Stimulated activated CD4-positive, alpha-beta T cell treated with anti-CD3 and anti-CD28 coated beads, Interleukin-12 subunit alpha, Interleukin-12 subunit beta, amount 100 ng/mL, for 4 hours (primary cell): ENCODE measurements around the gene PDZD2.
"Not testable (repeated sequence)": the region's sequence is repeated elsewhere in the genome, so short reads cannot be mapped to it uniquely, and the experiment has no call there.

Source experiments
- DNase-seq: peaks from one replicate; pipeline ENCODE4 v3.0.0-alpha.2; 2020

PDZD2 gene

DNA sequence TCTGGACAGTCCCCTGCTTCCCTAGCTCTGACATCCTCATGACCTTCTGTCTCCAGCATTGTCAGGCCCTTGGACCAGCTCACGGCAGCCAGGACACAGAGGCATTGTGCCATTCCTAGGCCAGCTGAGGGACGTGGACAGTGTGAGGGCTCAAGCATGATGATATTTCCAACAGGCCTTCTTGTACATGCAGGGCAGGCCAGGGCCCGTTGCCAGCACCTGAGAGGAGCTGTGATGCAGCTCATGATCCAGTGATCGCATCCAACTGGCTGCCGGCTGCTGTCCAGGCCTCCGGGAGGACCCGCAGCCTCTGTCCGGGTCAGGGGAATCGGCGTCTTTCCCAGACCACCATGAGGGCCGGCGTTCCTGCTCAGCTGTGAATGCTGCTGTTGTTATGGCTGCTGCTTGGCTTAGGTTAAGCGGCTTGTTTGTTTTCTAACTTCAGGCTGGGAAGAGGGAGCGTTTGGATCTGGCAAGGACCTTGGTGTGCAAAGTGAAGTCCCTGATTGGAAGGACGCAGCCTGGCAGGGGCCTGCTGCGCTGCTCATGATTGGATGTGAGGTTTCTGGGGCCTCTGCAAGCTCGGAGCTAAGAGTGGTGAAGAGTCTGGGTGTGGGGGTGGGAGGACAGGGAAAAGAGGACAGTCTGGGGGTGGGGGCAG lies 53.8 kb downstream of the PDZD2 start:
- no peak for DNase-seq

DNA sequence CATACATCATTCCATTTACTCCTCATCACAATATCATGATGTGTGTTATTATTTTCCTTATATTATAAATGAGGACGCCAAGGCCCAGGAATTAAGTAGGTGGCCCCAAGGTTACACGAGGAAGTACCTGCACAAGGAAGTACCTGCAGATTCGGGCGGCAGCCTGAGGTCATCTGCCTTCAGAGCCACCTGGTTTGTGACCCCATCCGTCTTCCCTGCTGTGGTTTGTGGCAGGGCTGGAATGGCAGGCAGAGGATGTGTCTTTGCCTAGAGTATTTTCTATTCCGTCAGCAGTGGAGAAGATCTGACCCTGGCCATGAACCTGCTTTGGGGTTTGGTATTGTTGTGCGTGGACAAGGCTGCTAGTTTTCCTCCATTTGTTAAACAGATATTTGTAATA lies 59.7 kb downstream of the PDZD2 start:
- no peak for DNase-seq

DNA sequence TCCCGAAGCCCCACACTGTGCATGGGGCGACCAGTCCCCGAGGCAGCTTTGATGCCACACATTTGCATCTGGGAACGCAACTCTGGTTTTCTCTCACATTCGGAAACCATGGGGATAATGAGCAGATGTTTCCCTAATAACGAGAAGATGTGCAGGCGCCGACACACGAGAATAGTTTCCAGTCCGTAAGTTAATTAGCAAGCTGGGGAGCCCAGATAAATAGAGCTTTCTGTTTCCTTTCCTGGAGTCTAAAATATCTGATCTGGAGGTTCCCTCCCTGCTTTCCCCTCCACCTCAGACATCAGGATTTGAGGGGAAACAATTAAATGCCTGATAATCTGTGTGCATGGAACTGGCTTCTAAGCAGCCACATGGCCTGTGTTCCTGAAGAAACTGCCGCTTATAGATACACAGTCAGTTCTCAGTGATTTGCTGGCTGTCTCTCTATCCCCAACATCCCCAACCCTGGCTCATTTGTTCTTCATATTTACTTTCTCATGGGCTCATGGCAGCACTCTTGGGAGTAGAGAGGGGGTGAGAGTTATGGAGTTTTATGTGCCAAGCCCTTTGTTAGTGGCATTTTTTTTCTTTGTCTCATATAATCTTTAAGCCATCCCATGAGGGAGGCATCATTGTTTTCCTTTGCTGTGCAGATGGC lies 62.8 kb downstream of the PDZD2 start:
- no peak for DNase-seq

DNA sequence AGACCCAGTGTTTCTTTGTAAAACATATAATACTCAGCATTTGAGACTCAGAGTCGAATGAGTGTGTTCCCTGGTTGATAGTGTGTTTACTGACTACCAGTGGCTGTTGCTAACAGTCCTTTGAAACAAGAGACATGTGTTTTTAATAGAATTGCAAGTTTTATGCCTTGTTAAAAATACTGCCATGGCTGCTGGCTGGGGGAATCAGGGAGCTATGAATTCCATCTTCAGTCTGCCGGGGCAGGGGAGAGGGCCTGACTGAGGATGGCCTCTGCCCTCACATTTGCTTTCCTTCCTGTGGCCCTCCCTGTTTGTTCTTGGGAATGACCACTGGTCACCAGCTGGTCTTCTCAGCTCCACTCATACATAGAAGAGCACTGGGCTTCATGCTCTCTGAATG lies 63.8 kb downstream of the PDZD2 start:
- no peak for DNase-seq

DNA sequence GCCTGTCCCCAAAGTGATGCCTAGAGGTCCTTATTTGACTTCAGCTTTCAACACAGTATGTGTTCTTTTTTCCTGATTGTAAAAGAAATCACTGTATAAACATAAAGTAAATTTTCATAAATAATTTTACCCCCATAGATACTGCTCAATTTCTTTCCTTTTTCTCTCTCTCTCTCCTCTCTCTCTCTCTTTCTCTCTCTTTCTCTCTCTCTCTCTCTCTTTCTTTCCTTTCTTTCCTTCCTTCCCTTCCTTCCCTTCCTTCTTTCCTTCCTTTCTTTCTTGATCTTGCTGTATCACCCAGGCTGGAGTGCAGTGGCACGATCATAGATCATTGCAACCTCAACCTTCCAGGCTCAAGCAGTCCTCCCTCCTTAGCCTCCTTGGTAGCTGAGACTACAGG lies 64.8 kb downstream of the PDZD2 start:
- no peak for DNase-seq

DNA sequence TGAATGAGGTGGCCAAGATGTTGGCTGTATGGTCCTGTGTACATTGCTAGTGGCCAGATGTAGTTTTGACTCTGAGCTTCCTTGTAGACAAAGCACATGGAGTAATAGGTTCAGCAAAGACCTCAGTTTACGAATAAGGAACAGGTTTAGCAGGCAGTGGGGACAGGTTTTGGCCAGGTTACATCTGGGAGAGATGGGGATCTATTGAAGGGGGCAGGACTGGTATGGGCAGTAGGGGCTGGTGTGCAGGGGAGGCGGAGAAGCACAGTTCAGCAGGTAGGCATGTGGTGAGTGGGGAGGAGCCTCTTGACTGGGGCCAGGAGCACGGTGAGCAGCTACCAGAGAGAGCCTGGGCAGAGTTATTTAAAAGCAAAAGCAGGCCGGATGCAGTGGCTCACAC lies 67.3 kb downstream of the PDZD2 start:
- DNase-seq = no peak

DNA sequence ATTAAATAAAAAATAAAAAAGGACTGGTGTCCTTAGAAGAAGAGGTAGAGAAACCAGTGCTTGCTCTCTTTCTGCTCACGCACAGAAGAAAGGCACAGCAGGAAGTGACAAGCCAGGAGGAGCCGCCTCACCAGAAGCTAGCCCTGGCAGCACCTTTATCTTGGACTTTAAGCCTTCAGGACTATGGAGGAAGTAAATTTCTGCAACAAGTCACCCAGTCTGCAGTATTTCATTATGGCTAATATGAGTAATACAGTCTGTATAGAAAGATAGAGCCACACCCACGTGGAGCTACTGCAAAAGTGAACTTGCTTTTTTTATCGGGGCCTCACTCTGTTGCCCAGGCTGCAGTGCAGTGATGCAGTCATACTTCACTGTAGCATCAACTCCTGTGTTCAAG lies 68.4 kb downstream of the PDZD2 start:
- no peak for DNase-seq

DNA sequence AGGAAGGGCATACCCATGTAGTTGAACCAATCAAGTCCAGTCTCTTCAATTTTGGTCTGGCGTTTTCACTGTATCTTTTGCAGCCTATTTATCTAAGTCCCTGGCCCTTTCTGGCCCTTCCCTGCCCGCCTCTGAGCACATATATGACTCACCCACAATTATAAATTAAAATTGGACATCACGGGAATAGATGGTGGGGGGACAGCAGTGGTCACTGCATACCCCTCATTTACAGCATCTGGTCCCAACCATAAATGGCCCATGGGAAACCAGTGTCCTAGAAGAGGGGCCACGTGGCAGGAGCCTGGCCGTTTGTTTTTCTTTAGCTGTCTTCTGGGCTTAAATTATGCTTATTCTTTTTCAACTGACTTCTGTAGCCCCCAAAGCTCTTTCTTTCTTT lies 69.2 kb downstream of the PDZD2 start:
- no peak for DNase-seq

DNA sequence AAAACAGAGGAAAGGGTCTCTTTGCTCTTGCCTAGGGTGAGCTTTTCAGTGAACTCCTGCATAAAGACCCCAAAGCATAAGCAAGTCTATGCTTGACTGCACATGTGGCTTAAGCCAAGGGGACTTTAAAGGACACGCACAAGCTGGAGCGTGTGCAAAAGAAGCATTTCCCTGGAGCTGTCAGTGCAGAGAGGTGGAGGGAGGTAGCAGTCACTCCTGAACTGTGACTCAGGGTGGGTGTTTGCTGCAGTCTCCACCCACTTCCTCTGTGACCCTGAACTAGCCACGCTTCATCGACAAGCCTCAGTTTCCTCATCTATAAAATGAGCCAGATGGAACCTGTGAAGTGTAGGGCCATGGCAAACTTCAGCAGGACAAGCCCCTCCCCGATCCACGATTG lies 72.4 kb downstream of the PDZD2 start:
- DNase-seq = no peak

DNA sequence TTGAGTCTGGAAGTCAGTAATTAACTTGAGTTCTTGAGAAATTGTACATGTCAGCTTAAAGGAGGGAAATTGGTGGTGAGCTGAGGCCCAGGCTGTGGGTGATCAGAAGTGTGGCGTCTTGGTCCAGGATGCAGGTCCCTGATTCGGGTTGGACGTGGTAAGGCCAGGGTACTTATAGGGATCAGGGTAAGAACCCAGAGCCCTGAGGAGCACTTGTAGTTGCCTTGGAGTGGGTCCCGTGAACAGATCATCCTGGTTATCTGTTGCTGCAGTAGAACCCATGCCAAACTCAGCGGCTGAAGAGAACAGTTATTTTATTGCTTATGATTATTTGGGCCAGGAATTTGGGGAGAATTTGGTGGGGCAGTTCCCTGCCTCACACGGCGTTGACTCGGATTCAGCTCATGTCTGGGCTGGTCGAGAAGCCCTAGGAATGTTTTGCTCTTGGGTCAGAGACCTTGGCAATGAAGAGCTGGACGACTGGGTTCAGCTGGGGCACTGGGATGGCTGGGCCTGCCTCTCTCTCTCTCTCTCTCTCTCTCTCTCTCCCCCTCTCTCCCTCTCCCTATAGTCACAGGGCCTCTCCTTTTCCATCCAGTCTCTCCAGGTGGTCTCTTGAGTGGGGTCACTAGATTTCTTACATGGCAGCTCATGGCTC lies 73.1 kb downstream of the PDZD2 start:
- no peak for DNase-seq

DNA sequence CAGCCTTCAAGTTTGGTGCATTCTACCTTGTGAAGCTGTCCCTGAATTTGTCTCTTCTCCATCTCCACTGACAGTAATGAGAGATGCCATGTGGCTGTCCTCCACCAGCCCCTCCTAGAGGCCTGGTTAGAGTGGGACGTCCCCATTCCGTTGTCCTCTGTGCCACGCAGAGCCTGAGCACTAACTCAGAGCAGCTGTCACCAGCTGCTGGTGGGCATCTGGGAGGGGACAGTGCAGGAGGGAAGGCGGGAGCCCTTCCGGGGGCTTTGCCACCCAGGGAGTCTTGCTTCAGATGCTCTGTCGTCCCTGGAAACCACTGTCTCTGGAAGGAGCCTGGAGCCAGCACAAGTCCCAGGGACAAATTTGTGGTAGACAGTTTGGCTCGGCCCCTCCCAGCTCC lies 78.6 kb downstream of the PDZD2 start:
- no peak for DNase-seq

DNA sequence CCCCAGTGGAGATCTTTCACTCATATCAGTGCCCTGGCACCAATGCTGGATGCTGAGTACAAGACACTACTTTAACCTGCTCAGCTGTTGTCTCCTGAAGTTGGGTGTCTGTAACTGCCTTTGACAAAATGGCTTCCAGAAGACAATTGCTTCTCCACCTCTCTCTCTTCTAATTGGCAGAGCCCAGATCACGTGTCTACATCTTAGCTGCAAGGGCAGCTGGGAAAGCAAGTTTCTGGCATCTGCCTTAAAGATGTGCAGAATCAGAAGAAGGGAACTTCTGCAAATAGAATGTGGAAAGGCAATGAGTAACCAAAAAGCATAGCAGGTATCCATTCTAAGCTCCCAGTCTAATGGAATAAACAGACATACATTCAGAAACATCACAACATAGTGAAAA lies 81.1 kb downstream of the PDZD2 start:
- DNase-seq = no peak

DNA sequence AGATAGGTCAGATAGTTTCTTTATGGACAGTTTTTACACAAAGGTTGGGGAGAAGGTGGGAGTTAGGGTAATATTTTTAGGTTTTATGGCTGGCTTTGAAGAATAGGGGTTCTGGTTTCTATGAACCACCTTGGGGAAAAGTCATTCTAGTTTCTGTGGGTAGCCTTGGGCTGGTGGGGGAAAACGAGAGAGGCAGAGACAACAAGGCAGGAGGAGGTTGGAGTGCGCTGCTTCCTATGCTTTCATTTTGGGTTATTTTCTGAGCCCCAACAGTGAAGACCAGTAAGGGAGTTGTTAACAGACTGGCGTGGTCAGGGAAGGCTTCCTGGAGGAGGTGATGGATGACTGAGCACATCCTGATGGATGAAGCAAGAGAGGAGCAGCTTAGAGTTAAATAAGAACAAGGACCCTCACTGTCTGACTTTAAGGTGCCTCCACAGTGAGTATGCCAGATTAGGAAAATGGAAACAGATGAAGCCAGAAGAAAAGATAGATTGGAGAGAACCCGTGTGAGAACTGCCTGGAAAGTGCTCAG lies 81.9 kb downstream of the PDZD2 start:
- no peak for DNase-seq

DNA sequence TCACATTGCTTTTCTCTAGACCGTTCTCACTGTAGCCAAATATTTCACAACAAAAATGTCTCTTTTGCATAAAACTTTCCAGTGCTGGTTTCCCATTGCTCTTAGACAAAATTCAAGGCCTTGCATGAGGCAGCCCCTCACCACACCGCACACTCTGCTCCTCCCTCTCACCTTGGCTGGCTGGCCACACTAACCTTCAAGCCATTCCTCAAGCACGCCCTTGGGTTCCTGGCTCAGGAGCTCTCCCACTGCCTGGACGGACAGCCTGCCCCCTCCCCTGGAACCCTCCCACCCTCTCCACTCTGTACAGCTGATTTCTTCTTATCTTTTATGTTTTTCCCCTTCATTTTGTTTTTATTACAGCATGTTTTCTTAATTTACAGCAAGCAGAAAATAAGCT lies 83.2 kb downstream of the PDZD2 start:
- no peak for DNase-seq

DNA sequence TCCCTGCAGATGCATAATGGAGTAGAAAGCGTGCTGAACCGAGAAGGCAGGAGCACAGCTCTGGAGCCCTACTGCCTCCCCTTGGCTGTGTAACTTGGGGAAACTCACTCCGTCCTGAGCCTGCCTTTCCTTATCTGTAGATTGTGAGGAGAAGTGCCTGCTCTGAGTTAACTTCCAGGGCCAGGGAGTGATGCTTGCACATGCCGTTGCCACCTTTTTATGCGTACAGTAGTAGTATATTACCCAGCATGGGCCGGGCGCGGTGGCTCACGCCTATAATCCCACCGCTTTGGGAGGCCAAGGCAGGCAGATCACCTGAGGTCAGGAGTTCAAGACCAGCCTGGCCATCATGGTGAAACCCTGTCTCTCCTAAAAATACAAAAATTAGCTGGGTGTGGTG lies 87.1 kb downstream of the PDZD2 start:
- DNase-seq = no peak

DNA sequence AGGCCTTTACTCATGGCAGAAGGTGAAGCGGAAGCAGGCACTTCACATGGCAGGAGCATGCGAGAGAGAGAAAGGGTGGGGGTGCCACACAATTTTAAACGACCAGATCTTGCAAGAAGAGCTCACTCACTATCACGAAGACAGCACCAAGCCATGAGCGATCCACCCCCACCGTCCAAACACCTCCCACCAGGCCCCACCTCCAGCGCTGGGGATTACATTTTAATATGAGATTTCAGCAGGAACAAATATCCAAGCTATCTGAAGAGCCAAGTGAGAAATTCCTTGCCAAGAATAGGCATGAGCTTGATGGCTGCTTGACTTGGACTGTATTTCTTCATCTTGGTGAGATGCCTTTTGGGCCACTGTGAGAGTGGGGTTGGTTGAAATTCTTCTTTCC lies 88.0 kb downstream of the PDZD2 start:
- no peak for DNase-seq

DNA sequence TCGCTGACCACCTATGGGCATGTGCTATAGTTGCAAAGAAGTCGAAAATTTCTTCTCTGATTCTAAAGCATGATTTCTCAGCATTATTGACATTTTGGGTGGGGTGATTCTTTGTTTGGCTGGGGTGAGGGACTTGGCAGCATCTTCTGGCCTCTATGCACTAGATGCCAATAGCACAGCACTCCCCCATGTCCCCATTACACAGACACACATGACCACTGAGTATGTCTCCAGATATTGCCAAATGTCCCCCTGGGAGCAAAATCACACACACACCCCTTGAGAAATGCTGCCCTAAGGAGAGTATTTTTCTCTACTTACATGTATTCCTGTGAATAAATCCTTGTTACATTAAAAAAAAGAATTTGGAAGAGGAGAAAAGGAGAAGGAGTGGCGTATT lies 89.1 kb downstream of the PDZD2 start:
- no peak for DNase-seq

DNA sequence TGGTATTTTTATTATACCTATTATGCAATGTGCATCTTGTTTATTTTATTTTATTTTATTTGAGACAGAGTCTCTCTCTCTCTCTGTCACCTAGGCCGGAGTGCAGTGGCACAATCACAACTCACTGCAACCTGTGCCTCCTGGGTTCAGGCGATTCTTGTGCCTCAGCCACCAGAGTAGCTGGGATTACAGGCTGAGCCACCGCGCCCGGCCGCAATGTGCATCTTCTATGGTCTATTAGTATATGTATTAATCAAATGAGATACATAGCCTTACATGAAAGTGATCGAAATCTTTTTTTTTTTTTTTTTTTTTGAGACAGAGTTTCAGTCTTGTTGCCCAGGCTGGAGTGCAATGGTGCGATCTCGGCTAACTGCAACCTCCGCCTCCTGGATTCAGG lies 89.9 kb downstream of the PDZD2 start:
- not testable (repeated sequence) for DNase-seq

DNA sequence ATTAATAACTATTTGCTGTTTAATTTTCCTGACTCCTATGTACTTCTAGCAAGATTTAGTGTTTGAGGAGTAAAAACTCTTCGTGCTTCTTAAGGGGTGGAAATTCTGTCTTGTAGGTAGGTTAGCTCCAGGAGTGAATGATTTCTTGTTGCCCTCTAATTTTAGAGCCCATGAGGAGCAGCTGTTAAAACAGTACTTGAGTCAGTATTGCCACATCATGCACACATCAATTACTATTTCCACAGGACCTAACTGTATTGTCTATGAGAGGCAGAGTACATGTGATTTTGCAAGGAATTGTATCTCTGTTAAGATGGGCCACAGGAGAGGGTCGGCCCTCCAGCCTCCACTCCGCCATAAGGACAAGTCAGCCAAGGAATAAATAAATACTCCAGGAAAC lies 91.2 kb downstream of the PDZD2 start:
- no peak for DNase-seq

DNA sequence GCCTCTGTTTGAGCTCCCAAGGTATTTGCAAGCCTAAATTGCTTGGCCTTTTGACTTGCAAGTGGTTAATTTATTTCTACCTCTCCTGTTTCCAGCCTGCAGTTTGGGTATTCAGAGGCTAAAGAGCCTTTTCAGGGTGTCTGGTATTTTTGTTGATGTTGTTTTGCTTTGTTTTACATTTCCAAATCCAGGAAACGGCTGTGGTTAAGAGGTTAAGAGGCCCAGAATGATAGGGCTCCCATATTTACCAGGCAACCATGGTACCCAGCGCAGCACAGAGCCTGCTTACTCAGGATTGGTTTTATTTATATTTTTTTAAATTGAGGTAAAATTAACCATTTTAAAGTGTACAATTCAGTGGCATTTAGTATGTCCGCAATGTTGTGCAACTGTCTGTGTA lies 92.1 kb downstream of the PDZD2 start:
- no peak for DNase-seq

DNA sequence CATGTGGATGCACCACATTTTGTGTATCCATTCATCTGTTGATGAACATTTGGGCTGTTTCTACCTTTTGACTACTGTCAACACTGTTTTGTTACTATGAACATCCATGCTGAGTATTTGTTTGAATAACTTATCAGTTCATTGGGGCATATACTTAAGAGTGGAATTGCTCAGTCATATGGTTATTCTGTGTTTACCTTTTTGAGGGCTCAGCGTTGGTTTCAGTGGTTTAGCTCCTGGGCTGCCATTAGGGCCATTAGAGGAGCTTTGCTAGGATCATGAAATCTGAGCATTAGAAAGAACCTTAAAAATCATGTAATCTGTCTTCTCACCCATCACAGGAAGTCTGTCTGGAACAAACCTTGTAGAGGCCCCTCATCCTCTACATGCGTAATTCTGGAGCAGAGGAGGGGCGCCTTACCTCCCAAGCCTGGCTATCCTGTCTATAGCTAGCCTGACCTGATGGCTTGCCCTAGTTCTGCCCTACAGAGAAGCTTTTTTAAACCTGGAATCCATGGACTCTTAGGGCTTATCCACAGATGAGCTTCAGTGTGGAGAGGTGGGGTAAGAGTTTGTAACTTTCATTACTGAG lies 92.9 kb downstream of the PDZD2 start:
- DNase-seq = no peak

DNA sequence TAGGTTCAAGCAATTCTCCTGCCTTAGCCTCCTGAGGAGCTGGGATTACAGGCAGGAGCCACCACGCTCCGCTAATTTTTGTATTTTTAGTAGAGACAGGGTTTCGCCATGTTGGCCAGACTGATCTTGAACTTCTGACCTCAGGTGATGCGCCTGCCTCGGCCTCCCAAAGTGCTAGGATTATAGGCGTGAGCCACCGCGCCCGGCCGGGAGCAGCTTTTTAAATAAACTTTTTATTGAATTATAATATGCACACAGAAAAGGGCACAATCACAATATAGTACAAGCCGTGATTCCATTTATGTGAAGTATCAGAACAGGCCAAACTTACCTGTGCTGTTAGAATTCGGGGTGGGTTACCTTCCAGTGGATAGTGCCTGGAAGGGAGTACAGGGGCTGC lies 93.9 kb downstream of the PDZD2 start:
- not testable (repeated sequence) for DNase-seq

DNA sequence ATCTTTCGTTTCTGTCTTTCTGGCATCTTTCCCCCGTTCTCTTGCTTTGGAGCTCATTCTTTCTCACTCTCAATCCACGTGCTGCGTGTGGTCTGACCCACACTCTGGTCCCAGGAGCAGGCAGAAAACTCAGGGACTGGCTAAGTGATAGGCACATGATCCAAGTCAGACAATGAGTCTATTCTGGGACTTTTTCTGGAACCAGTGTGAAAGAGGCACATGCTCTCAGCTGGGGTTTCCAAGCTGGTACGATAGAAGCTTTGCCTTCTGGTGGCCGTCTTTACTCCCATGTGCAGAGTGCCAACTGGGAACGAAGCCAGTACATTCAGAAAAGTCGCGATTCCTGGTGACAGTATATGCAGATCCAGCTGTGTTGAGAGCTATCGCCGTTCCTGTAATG lies 94.4 kb downstream of the PDZD2 start:
- DNase-seq = no peak

DNA sequence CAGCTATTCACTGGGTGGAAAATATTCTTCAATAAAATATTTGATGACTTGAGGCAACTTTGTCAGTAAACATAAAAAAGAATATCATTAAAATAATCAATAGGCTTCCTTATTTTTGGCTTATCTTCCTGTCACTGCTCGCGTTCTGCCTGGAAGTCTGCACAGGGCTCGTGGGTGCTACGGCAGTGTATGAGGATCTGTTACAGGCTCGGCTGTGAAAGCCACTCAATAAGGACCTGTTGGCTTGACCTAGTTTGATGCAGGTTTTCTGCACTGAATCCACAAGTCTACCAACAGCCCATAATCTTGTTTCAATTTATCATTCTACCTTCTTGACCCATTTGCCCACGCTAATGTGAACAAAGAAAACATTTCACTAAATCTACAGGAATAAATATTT lies 97.2 kb downstream of the PDZD2 start:
- DNase-seq = no peak
